MG63 (cell line): ENCODE data around the gene ZDHHC14. TPM values are rescaled to one million over a fixed set of nuclear protein-coding genes. Genes with fewer than 3 reads are reported as not detected.

Experiments used
- DNase-seq: peaks from one replicate; pipeline ENCODE4 v3.0.0-alpha.2; 2020
- H3K27me3 ChIP-seq: fragments of 250-450 bp; sonication (Bioruptor Pico); 2 replicates; pipeline ENCODE4 v1.5.1; 2020; ENCODE audit warnings: mild to moderate bottlenecking, moderate library complexity
- H3K36me3 ChIP-seq: fragments of 250-450 bp; sonication (Bioruptor Pico); 2 replicates; pipeline ENCODE4 v1.5.1; 2020; ENCODE audit warnings: mild to moderate bottlenecking, moderate library complexity
- H3K4me3 ChIP-seq: fragments of 250-450 bp; sonication (Bioruptor Pico); 2 replicates; pipeline ENCODE4 v1.5.1; 2020; ENCODE audit warnings: mild to moderate bottlenecking, moderate library complexity
- H3K9me3 ChIP-seq: fragments of 250-450 bp; sonication (Bioruptor Pico); 2 replicates; pipeline ENCODE4 v1.5.1; 2020; ENCODE audit warnings: mild to moderate bottlenecking, moderate library complexity
- total RNA-seq: library from RNA; depleted of rRNA; stranded (reverse); fragments of >200 nt; shearing (Covaris generic); gene quantifications from 2 replicates; pipeline ENCODE4 v1.2.3, GENCODE V29; 2014; ENCODE audit warnings: low replicate concordance

Gene ZDHHC14
- total RNA-seq, 1 experiment from 2014 or later, result 4.4 TPM

DNA sequence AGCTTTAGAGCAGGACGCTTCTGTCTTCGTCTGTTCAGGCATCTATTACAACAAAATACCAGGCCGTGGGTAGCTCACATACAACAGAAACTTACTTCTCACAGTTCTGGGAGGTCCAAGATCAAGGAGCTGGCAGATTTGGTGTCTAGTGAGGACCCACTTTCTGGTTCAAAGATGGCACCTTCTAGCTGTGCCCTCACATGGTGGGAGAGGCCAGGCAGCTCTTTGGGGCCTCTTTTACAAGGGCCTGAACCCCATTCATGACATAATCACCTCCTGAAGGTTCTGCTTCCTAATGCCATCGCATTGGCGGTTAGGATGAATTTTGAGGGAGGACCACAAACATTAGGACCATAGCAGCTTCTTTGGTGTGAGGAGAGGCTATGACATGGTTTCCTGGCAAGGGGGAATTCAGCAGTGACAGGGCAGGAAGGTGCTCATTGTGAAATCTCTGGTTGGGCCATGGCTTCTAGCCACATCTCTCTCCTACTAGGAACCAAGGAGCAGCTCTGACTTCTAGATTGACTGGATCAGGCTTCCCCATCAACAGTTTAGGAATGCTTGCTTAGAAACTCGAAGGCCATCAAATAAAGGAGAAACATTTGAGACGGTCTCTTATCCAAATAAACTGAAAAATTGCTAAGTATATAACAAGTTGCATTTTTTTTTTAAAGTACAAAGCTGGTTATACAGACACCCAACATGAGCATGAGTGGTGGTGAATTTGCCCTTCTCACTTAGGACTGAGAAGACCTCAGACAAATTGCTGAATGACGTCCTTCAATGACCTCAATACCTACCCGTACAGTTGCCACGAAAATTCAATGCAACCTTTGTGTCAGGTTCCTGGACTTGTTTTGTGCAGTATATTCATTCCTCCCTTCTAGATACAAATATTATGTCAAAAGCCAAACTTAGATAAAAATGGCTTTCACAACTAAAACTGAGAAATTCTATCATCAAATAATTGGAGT, 140.7 kb downstream of the ZDHHC14 start:
- Histone ChIP-seq H3K9me3 (no peaks in the 10 kb centered on the region), H3K4me3 (no peak overlapping the region), H3K36me3 (no peaks in the 10 kb centered on the region), H3K27me3 (no peaks in the 10 kb centered on the region)
- no peak for DNase-seq

DNA sequence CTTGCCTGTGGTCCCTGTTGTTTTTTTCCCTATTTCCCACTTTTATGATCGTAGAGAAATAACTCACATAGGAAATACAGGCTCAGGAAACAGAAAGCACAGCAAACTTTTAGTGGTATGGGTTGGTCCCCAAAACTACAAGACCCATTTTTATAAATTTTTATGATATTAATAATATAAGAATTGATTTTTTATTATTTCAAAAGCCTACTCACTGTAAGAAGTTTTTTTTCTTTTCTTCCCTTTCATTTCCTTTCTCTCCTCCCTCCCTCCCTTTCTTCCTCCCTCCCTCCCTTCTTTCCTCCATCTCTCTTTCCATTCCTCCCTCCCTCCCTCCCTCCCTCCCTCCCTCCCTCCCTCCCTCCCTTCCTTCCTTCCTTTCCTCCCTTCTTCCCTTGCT, 141.5 kb downstream of the ZDHHC14 start:
- Histone ChIP-seq H3K9me3 (no peaks in the 10 kb centered on the region), H3K27me3 (no peaks in the 10 kb centered on the region), H3K36me3 (no peaks in the 10 kb centered on the region), H3K4me3 (no peak overlapping the region)
- DNase-seq, result no peak

- Histone ChIP-seq H3K4me3 (no peak overlapping the region), H3K36me3 (no peaks in the 10 kb centered on the region), H3K9me3 (no peaks in the 10 kb centered on the region), H3K27me3 (no peaks in the 10 kb centered on the region)
- DNase-seq, result no peak
Measured at GRCh38 chr6:157524735-157525134, 143.7 kb downstream of the ZDHHC14 start.

- no peak for DNase-seq
- Histone ChIP-seq H3K9me3 (no peaks in the 10 kb centered on the region), H3K27me3 (no peaks in the 10 kb centered on the region), H3K4me3 (no peak overlapping the region), H3K36me3 (no peaks in the 10 kb centered on the region)
Measured at GRCh38 chr6:157525292-157525889, 144.4 kb downstream of the ZDHHC14 start.

DNA sequence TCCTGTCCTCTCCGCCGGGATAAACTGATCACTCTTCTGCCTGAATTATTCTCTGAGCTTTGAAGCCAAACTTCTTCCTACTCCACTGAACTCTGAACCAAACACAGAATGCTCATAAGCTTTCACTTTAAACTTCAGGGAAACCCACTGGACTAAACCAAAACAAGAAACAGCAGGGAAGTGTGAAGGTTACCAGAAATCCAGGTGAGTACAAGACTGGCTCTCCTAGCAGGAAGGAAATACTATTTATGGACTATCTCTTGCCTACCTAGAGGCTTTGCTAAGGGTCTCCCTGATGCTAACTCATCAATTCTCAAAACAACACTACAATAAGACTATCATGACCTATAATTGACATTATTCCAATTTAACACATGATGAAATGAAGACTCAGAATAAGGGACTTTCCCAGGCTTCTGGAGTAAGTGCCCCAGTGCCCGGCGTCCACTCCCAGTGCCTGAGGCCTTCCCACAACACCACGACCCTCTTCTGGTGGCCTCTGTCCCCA, 145.0 kb downstream of the ZDHHC14 start:
- Histone ChIP-seq H3K27me3 (no peaks in the 10 kb centered on the region), H3K36me3 (no peaks in the 10 kb centered on the region), H3K4me3 (no peak overlapping the region), H3K9me3 (no peaks in the 10 kb centered on the region)
- no peak for DNase-seq

DNA sequence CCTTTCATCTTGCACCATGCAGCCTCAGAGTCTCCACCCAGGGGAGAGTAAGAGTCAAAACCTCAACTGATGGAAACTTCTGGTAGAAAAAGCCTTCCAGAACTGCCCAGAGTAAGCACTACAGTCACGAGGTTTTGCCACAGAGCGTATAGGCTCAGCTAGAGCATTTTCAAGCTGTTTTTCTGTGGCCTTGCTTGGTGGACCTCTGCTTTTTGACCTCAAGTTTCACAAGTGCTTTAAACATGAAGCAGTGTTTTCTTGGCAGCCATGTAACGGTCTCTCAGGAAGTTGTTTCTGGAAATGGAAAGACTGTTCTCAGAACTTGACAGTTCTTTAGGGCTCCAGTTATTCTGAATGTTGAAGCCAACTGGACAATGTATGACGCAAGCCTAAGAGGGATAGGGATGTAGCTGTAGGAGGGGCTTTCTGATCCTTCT, 146.5 kb downstream of the ZDHHC14 start:
- no peak for DNase-seq

GRCh38 chr6:157528931-157529653, 148.1 kb downstream of the ZDHHC14 start:
- no peaks in the 10 kb centered on the region for H3K36me3 ChIP-seq
- no peak for DNase-seq
- H3K27me3 ChIP-seq, result no peaks in the 10 kb centered on the region
- no peak overlapping the region for H3K4me3 ChIP-seq
- H3K9me3 ChIP-seq, result no peaks in the 10 kb centered on the region

More for the DNA sequence above, 146.5 kb downstream of the ZDHHC14 start:
- H3K9me3 ChIP-seq, result no peaks in the 10 kb centered on the region
- no peaks in the 10 kb centered on the region for H3K36me3 ChIP-seq
- H3K27me3 ChIP-seq, result no peaks in the 10 kb centered on the region
- H3K4me3 ChIP-seq, result no peak overlapping the region

DNA sequence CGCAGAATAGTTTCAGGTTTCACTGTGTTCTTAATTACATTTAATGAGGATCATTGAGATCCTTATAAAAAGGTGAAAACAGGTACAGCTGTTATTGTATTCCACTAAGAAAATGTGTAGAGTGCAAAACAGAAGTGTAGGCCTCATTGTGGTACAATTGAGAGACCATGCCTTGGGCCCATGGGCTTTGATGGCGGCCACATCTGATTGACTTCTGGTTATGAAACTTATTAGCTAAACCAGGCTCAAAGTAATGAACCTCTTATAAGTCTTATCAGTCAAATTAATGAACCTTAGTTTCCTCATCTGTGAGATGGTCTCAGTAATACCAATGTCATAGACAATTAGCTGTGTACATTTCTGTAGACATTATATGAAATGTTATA, 148.7 kb downstream of the ZDHHC14 start:
- no peak overlapping the region for H3K4me3 ChIP-seq
- no peaks in the 10 kb centered on the region for H3K27me3 ChIP-seq
- no peaks in the 10 kb centered on the region for H3K9me3 ChIP-seq
- DNase-seq, result no peak
- H3K36me3 ChIP-seq, result no peaks in the 10 kb centered on the region

- Histone ChIP-seq H3K4me3 (no peak overlapping the region), H3K9me3 (no peaks in the 10 kb centered on the region), H3K27me3 (no peaks in the 10 kb centered on the region)
Measured at GRCh38 chr6:157530126-157530525, 149.1 kb downstream of the ZDHHC14 start.

DNA sequence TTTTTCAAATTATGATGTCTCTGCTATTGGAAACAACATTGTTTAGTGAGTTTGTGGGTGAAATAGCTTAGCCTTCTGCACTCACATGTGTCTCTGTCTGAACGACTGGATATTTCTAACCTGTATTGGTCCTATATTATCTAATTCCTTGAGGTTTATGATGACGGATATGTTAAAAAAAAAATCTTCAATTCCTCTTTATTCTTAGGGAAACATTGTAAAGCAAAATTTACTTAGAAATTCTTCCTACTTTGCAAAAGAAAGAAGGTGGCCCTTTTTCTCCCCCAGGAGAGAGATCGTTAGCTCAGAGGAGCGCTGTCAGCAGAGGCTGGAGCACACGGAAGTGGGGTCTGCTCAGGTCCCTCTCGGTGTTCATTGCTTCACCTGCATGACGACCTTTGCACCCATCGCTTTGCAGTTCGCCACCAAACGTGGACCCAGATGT, 149.8 kb downstream of the ZDHHC14 start:
- H3K9me3 ChIP-seq, result no peaks in the 10 kb centered on the region
- H3K4me3 ChIP-seq, result no peak overlapping the region
- no peaks in the 10 kb centered on the region for H3K36me3 ChIP-seq
- H3K27me3 ChIP-seq, result no peaks in the 10 kb centered on the region
- DNase-seq, result no peak

More at GRCh38 chr6:157530126-157530525, 149.1 kb downstream of the ZDHHC14 start:
- H3K36me3 ChIP-seq, result no peaks in the 10 kb centered on the region
- DNase-seq, result no peak

GRCh38 chr6:157531169-157531985, 150.4 kb downstream of the ZDHHC14 start:
- Histone ChIP-seq H3K9me3 (no peaks in the 10 kb centered on the region), H3K27me3 (no peaks in the 10 kb centered on the region), H3K36me3 (no peaks in the 10 kb centered on the region), H3K4me3 (no peak overlapping the region)
- no peak for DNase-seq

DNA sequence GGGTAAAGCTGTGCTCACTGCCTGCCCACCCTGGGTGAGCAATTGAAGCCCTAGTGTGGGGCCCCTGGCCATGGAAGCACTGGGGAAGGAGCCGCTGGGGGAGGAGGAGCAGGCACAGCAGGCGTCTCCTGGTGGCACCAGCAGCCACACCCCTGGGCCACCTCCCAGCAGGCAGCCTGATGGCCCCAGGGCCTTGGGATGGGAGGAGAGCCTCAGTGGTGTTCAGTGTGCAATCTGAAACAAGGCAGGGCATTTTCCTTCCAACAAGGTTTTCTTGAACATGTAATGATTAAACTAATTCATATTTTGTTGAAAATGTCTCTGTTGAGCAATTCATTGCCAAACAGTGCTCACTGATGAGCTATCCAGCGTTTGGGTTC, 151.0 kb downstream of the ZDHHC14 start:
- Histone ChIP-seq H3K4me3 (no peak overlapping the region), H3K27me3 (no peaks in the 10 kb centered on the region)

GRCh38 chr6:157533048-157533871, 152.3 kb downstream of the ZDHHC14 start:
- DNase-seq, result no peak
- Histone ChIP-seq H3K9me3 (no peaks in the 10 kb centered on the region), H3K36me3 (no peaks in the 10 kb centered on the region), H3K27me3 (no peaks in the 10 kb centered on the region), H3K4me3 (no peak overlapping the region)

More for the DNA sequence above, 151.0 kb downstream of the ZDHHC14 start:
- Histone ChIP-seq H3K36me3 (no peaks in the 10 kb centered on the region), H3K9me3 (no peaks in the 10 kb centered on the region)
- no peak for DNase-seq

DNA sequence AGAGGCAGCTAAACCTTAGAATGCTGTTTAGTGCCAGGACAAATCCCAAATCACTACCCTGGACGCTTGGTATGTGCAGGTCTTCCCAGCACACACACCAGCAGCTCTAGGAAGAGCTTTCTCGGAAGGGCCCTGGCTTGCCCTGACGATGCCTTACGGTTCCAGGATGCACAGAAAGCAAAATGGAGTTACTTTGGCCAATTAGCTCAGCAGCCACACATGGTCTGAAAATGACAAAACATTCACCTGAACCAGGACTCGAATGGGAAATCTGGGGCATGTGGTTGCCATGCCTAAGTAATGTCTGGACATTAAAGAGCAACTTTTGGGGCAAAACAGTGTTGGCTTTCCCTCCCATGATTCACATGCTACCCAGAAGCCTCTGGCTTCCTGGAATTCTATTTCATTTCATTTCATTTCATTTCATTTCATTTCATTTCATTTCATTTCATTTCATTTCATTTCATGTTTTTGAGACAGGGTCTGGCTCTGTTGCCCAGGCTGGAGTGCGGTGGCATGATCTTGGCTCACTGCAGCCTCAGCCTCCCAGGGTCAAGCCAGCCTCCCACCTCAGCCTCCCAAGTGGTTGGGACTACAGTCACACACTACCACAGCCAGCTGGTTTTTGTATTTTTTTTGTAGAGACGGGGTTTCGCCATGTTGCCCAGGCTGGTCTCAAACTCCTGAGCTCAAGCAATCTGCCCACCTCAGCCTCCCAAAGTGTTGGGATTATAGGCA, 153.3 kb downstream of the ZDHHC14 start:
- DNase-seq, result no peak
- Histone ChIP-seq H3K27me3 (no peaks in the 10 kb centered on the region), H3K4me3 (no peak overlapping the region), H3K9me3 (no peaks in the 10 kb centered on the region), H3K36me3 (no peaks in the 10 kb centered on the region)

GRCh38 chr6:157534977-157535339, 154.0 kb downstream of the ZDHHC14 start:
- Histone ChIP-seq H3K36me3 (no peaks in the 10 kb centered on the region), H3K4me3 (no peak overlapping the region), H3K27me3 (no peaks in the 10 kb centered on the region), H3K9me3 (no peaks in the 10 kb centered on the region)
- no peak for DNase-seq
